Posterior vena cava (tissue), 2 donors: ENCODE data around the gene TMC4. TPM values are rescaled to one million over a fixed set of nuclear protein-coding genes. Genes with fewer than 3 reads are reported as not detected.
A peak's percentile ranks its signal among the peaks of the same experiment; 100 is the strongest.
"Not testable (repeated sequence)": the region's sequence is repeated elsewhere in the genome, so short reads cannot be mapped to it uniquely, and the experiment has no call there.

Experiments
- DNase-seq: peaks from one replicate; pipeline ENCODE4 v3.0.0-alpha.2; 2020; ENCODE audit warnings: low spot score
- intact Hi-C, 2 donors: fragments of 100-400 bp; cut with DNase I; formaldehyde crosslinking; loops; one replicate each; pipeline versions ENCODE4 v1.14.1 to v1.14.2; 2022 to 2023
- total RNA-seq, 2 donors: library from RNA; stranded (reverse); fragmentation: NEBNext Ultra II Directional; extraction: Animal tissue kit (Norgen Biotek cat#: 25700); gene quantifications; one replicate each; pipeline ENCODE4 v1.2.1, GENCODE V29; 2021
- donor health status: DM: yes; HTN: yes; CAD: no.
- donor health status: DM: yes; HTN: yes; CAD: no.

Gene TMC4
- total RNA-seq, 2 donors from 2014 or later = 1.1 to 1.4 TPM

GRCh38 chr19:54186351-54186750 lies 13.4 kb upstream of the TMC4 start:
- DNase-seq = no peak
- intact Hi-C loops = no loop called here

DNA sequence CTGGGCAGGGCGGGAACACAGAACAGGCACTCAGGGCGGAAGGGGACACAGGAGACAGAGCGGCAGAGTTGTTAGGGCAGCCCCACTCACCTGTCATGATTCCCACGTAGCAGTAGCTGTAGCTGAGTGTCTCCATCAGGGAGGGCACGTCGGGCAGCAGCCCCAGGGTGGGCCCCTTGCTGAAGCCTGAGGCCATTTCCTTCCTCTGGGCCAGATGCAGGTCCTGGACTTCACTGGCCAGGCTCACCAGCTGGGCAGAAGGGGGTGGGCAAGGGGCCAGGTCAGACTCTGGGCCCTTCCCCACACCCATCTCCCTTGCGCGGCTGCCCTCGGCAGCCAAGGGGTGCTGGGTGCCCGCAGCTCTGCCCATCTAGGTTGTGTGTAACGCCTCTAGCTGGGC lies 10.5 kb upstream of the TMC4 start:
- no peak for DNase-seq
- intact Hi-C loops = no loop called here

DNA sequence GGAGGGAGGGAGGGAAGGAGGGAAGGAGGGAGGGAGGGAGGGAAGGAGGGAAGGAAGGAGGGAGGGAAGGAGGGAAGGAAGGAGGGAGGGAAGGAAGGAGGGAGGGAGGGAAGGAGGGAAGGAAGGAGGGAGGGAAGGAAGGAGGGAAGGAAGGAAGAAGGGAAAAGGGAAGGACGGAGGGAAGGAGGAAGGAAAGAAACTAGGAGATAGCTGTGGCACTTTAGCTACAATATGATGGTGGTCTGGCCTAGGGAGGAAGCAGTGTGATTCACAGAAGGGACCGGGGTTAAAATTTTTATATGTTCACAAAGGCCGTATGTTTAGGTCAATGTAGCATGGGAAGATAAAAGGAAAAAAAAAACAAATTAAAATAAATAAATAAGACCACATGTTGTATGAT lies 8.9 kb upstream of the TMC4 start:
- DNase-seq, intact Hi-C loops: not testable (repeated sequence)

DNA sequence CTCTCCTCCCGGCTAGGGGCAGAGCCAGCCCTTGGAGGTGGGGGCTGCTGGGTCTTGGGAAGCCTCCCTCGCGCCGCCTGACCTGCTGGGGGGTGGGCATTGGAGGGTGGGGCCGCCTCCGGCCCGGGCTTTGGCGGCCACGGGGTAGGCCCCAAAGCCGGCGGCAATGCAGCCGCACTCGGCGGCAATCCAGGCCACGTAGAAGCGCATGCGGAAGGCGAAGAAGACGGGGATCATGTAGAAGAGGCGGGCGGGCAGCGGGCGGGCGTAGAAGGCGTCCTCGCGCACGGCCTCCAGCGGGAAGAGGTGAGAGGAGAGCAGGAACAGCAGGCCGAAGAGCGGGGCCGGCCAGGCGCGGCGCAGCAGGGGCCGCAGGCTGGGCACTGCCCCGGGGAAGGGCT lies 7.7 kb upstream of the TMC4 start:
- DNase-seq = peak; percentile 73
- intact Hi-C loops = no loop called here

DNA sequence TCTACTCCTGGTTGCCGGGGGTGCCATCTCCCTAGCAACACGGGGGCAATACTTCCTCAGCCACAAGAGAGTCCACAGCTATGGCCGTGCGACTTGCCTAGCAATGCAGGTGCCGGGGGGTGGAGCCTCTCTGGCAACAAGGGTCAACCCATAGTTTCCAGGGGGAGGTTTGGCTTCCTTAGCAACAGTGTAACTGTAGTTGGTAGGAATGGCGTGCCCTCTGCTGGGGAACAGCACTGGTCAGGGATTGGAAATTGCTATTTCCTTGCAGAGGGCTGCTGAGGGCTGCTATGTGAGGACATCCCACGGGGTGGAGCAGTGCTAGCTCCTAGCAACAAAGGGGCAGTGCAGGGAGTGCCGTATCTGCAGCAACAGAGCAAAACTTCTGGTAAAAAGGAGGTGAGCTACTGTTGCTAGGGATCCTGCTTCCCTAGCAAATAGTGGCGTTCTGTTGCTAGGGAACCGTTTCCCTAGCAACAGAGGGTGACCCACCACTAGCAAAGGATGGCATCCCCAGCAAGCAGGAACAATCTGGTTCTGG lies 7.0 kb upstream of the TMC4 start:
- DNase-seq = peak; percentile 80
- intact Hi-C loops = loop anchor here in 1 of 2 donors (10.0 kb wide), 1 partner anchor 275 kb away; no protein-coding TSS in a partner anchor

- no peak for DNase-seq
- intact Hi-C loops = loop anchor here in 1 of 2 donors (10.0 kb wide), 1 partner anchor 275 kb away; no protein-coding TSS in a partner anchor
These were observed 6.4 kb upstream of the TMC4 start for GRCh38 chr19:54179262-54179852.

DNA sequence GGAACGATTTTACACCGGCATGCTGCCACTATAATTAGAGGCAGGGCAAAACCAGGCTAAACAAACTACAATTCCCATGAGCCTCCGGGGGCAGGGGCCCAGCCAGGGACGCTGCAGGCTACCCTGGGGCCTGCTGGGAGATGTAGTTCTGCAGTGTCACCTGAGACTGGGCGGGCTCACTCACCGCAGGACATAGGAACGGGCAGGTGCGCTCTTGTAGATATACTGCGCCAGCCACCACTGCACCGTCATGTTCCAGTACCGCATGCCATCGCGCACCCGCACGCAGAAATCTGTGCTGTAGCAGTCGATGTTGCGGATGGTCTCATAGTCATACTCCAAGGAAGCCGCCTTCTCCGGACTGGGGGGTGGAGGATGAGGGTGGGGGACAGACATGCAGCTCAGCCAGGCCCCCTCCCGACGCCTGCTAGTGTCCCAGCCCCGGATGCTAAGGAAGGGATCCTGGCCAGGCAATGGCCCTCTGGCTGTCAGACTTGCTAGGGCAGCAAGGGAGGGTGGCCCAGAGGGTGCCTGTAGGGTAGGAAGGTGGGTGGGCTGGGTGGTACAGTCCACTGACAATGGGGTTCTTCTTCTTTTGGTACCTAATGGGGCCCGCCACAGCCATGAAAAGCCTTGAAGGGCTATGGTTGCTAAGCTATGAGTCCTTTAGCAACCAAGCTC lies 5.8 kb upstream of the TMC4 start:
- intact Hi-C loops = loop anchor here in 1 of 2 donors (10.0 kb wide), 1 partner anchor 276 kb away; no protein-coding TSS in a partner anchor
- DNase-seq = peak; percentile 71

GRCh38 chr19:54173951-54174834 lies 1.2 kb upstream of the TMC4 start:
- peak; percentile 75 for DNase-seq
- intact Hi-C loops = loop anchor here in 1 of 2 donors (2.0 to 10.0 kb wide), 2 partner anchors 33 to 281 kb away; no protein-coding TSS in a partner anchor

- intact Hi-C loops = loop anchor here in 1 of 2 donors (2.0 to 10.0 kb wide), 2 partner anchors 33 to 281 kb away; no protein-coding TSS in a partner anchor
- DNase-seq = no peak
These were observed 369 bp upstream of the TMC4 start for GRCh38 chr19:54173359-54173699.

- intact Hi-C loops = loop anchor here in 1 of 2 donors (2.0 to 10.0 kb wide), 2 partner anchors 35 to 283 kb away; no protein-coding TSS in a partner anchor
- DNase-seq = not testable (repeated sequence)
These were observed 1.1 kb downstream of the TMC4 start for GRCh38 chr19:54171736-54172431.

- intact Hi-C loops = loop anchor here (2.0 to 5.0 kb wide), 2 partner anchors 62 to 63 kb away; no protein-coding TSS in a partner anchor
These were observed 3.7 kb downstream of the TMC4 start for GRCh38 chr19:54169149-54169740.

DNA sequence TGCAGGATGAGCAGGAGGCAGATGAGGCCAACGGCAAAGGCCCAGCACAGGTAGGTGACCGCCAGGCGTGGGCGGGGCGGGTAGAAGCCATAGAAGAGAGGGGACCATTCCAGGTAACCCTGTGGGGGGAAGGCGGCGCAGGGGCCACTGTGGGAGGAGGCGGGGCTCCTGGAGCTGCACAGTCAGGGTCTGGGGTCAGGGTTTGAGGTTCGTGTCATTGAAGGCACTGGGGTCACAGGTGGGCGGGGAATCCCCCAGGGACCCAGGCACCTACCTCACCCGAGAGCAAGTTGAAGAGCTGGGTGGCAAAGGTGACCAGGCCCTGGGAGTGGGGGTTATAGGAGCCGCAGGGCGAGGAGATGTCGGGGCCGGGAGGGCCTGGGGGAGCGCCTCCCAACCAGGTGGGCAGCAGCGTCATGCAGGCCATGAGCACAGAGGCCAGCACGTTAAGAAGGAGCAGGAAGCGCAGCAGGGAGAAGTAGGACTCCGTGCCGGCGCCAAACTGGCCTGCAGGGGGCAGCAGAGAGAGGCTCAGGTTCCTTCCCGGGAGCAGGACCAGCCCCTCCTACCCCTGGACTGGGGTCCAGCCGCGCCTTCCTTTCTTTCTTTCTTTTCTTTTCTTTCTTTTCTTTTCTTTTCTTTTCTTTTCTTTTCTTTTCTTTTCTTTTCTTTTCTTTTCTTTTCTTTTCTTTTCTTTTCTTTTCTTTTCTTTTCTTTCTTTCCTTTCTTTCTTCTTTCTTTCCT lies 4.6 kb downstream of the TMC4 start:
- intact Hi-C loops = loop anchor here (2.0 to 5.0 kb wide), 2 partner anchors 62 to 64 kb away; no protein-coding TSS in a partner anchor
- DNase-seq = peak; percentile 99

More at GRCh38 chr19:54169149-54169740, 3.7 kb downstream of the TMC4 start:
- DNase-seq = no peak

DNA sequence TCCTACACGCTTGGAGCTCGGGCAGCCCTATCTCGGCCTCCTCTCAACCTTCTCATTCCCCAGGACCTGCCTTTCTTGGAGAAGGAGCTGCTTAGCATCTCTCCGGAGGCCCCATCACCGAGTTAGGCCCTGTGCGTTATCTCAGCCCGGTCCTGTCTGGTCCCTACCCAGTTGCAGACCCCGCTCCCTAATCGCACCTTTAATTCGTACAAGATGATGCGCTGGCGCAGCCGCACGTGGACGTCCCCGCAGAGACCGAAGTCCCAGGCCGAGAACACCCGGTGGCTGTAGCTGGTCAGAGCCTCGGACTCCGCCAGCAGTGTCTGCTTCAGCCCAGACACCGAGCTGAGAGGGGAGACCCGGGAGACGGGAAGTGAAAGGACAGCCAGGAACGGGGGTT lies 7.7 kb downstream of the TMC4 start:
- intact Hi-C loops = loop anchor here in 1 of 2 donors (5.0 kb wide), 1 partner anchor 67 kb away; no protein-coding TSS in a partner anchor
- DNase-seq = no peak

DNA sequence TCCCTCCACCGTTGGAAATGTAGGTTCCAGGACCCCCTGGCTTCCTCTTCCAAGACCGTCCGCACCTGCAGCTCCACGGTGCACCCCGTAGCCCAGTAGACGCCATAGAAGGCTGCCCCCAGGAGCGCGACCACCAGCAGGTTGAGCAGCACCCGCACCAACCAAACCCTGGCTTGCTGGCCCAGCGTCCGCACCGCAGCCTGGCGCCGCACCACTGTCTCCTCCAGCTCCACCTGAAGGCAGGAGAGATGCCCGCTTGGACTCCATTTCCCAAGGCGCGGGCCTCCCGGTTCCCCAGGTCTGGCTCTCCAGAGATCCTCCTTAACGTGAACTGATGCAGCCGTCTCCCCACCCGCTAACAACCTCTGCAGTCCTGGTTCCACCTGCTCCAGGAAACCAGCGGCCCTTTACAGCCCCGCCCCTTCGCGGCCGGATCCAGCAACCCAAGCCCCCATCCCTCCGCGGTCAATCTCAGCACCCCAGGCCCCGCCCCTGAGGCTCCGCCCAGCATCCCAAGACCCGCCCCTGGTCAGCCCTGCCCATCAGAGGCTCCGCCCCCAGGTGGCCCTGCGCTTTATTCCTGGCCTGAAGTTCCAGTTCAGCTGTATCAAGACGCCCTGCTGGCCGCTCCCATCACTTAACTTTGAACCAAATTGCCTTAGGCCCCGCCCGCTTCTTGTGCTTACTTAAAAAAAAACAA lies 8.4 kb downstream of the TMC4 start:
- intact Hi-C loops = loop anchor here in 1 of 2 donors (5.0 kb wide), 1 partner anchor 68 kb away; no protein-coding TSS in a partner anchor
- DNase-seq = peak; percentile 92

DNA sequence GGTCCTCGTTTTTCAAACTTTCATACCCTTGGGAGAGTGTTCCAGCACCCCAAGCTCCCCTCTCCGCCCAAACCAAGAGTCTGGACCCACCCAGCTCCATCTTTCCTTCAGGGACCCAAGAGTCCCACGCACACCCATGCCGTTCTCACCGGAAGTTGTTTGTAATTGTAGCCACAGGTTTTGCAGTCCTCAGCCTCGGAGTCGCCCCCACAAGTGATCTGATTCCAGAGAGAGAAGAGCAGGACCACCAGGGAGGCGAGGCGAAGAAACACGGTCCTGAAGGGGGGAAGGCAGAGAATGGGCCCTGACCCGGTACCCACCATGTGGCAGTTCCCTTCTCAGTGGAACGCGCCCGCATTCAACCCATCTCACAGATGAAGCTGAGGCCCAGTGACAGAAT lies 10.1 kb downstream of the TMC4 start:
- intact Hi-C loops = no loop called here
- DNase-seq = no peak

DNA sequence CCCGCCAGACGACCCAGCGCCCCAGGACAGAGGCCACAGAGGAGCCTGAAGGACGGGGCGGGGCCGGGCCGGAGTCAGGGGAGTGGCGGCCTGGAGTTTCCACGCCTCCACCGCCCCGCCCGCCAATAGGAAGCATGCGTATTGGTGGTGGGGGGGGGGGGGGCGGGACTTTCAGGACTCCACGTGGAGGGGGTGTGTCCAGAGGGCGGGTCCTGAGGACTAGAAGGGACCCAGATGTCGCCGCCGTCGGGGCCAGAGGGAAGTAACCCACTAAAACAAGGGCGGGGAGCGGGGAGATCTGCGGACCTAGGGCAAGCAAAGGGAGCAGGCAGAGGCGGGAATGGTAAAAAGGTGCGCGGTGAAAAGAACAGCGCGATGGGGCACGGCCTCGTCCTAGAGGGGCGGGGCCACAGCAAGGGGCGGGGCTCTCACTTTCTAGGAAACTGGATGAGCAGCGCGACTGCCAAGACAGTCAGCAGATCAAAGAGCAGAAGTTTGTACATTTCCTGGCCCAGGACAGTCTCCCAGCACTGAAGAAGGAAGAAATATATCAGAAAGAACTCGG lies 10.6 kb downstream of the TMC4 start:
- peak; percentile 96 for DNase-seq
- intact Hi-C loops = no loop called here

DNA sequence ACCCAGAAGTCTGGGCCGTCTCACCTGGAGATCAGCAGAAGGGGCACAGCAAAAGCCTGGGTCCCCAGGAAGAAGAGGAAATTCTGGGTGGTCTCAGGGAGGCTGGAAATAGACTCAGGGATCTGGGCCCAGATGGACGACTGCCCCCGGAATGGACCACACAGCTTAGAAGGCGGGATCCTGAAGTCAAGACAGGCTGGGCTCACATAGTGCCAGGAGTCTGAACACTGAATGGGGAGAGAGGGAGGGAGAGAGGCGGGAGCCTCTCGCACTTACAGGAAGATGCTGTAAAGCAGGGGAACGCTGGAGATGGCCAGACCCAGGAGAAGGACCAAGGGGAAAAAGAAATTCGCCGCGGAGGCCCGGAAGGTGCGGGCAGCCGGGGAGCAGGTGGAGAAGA lies 12.1 kb downstream of the TMC4 start:
- DNase-seq = no peak
- intact Hi-C loops = no loop called here
